ENCODE measurements around the gene C1orf35.

Gene C1orf35

GRCh38 chr1:228096416-228097332, 6.5 kb downstream of the C1orf35 start:
- no peak for TF ChIP-seq CTCF (conservative IDR thresholded peaks at IDR 0.05)
- H3K27ac ChIP-seq: no peak overlapping the region

GRCh38 chr1:228095938-228096337, 7.2 kb downstream of the C1orf35 start:
- no peak overlapping the region for H3K27ac ChIP-seq
- TF ChIP-seq CTCF (conservative IDR thresholded peaks at IDR 0.05): no peak

GRCh38 chr1:228095161-228095560, 8.0 kb downstream of the C1orf35 start:
- no peak for TF ChIP-seq CTCF (conservative IDR thresholded peaks at IDR 0.05)
- H3K27ac ChIP-seq: no peak overlapping the region

- no peak overlapping the region for H3K27ac ChIP-seq
- TF ChIP-seq CTCF (conservative IDR thresholded peaks at IDR 0.05): no peak
Observed at GRCh38 chr1:228094432-228095016, 8.6 kb downstream of the C1orf35 start.

- no peak overlapping the region for H3K27ac ChIP-seq
- TF ChIP-seq CTCF (conservative IDR thresholded peaks at IDR 0.05): no peak
Observed at GRCh38 chr1:228093050-228093906, 9.8 kb downstream of the C1orf35 start.

- H3K27ac ChIP-seq: no peak overlapping the region
Observed at GRCh38 chr1:228092342-228093049, 10.6 kb downstream of the C1orf35 start.

More at GRCh38 chr1:228092342-228093049, 10.6 kb downstream of the C1orf35 start:
- TF ChIP-seq CTCF (conservative IDR thresholded peaks at IDR 0.05): no peak

All from VCaP (cell line).